BJ (cell line): ENCODE data around the gene SERTM1. TPM values are rescaled to one million over a fixed set of nuclear protein-coding genes. Genes with fewer than 3 reads are reported as not detected.

Source experiments
- CTCF ChIA-PET: fragments of 350-600 bp; formaldehyde crosslinking; extraction: SDS; loops from one replicate; lab custom pipeline; 2021; ENCODE audit warnings: antibody characterized with exemption, inconsistent platforms; lab: Yijun Ruan, JAX
- POLR2A ChIA-PET: fragments of 300-600 bp; sonication (Branson Sonifier 250); formaldehyde crosslinking; extraction: SDS; loops from one replicate; lab custom pipeline; 2021; ENCODE audit warnings: antibody characterized with exemption; lab: Charles Lee
- DNase-seq: peaks from one replicate; pipeline ENCODE4 v3.0.0-alpha.2; 2011; ENCODE audit warnings: low read depth
- H3K27me3 ChIP-seq: 2 replicates; pipeline ENCODE4 v1.6.0; 2011; ENCODE audit warnings: low read length; ENCODE audit not compliant: control insufficient read depth, insufficient read depth
- H3K36me3 ChIP-seq: 2 replicates; pipeline ENCODE4 v1.5.1; 2011; ENCODE audit warnings: low read length; ENCODE audit not compliant: control insufficient read depth, insufficient read depth
- H3K4me3 ChIP-seq: 2 replicates; pipeline ENCODE4 v1.5.1; 2011; ENCODE audit warnings: low read depth, mild to moderate bottlenecking, control low read depth, low read length
- CTCF ChIP-seq: IDR thresholded peaks from 2 replicates; pipeline ENCODE4 v1.5.1; 2011; ENCODE audit warnings: low read depth, mild to moderate bottlenecking, control low read depth, inconsistent platforms, low read length, moderate library complexity; ENCODE audit not compliant: insufficient read depth
- polyA plus RNA-seq: library from polyadenylated mRNA; depleted of rRNA; stranded (reverse); fragments of >200 nt; gene quantifications from 2 replicates; pipeline ENCODE4 v1.2.3, GENCODE V29; 2011

The SERTM1 gene
- polyA plus RNA-seq, 1 experiment = not detected

GRCh38 chr13:36717017-36717416, 43.2 kb downstream of the SERTM1 start:
- POLR2A ChIA-PET = no interaction called here
- CTCF ChIA-PET = interaction anchor here (1.1 to 2.4 kb wide), 3 partner anchors 13 to 263 kb away, joined by 3 to 8 read pairs (median 3); no protein-coding TSS in a partner anchor
- no peaks in the 10 kb centered on the region for H3K36me3 ChIP-seq

GRCh38 chr13:36717966-36718545, 44.2 kb downstream of the SERTM1 start:
- Histone ChIP-seq H3K36me3 (no peaks in the 10 kb centered on the region), H3K27me3 (no peaks in the 10 kb centered on the region; the same call in 1 of the 2 replicates), H3K4me3 (no peak overlapping the region)
- no peak for TF ChIP-seq CTCF
- no peak for DNase-seq
- POLR2A ChIA-PET = no interaction called here
- CTCF ChIA-PET = interaction anchor here (1.2 to 2.4 kb wide), 2 partner anchors 17 to 264 kb away, joined by 3 to 8 read pairs; no protein-coding TSS in a partner anchor

More at GRCh38 chr13:36717017-36717416, 43.2 kb downstream of the SERTM1 start:
- no peak for TF ChIP-seq CTCF
- Histone ChIP-seq H3K27me3 (no peaks in the 10 kb centered on the region; the same call in 1 of the 2 replicates), H3K4me3 (no peak overlapping the region)
- no peak for DNase-seq

GRCh38 chr13:36718686-36719085, 44.9 kb downstream of the SERTM1 start:
- no peak for DNase-seq
- ChIA-PET CTCF (interaction anchor here (2.4 kb wide), 1 partner anchor 17 kb away, joined by 8 read pairs; no protein-coding TSS in a partner anchor), POLR2A (no interaction called here)
- Histone ChIP-seq H3K4me3 (no peak overlapping the region), H3K36me3 (no peaks in the 10 kb centered on the region), H3K27me3 (no peaks in the 10 kb centered on the region; the same call in 1 of the 2 replicates)
- TF ChIP-seq CTCF = no peak

- no peaks in the 10 kb centered on the region; the same call in 1 of the 2 replicates for H3K27me3 ChIP-seq
- ChIA-PET CTCF (interaction anchor here (4.4 kb wide), 1 partner anchor 11 kb away, joined by 21 read pairs; no protein-coding TSS in a partner anchor), POLR2A (no interaction called here)
- H3K4me3 ChIP-seq = no peak overlapping the region
- no peak for DNase-seq
- H3K36me3 ChIP-seq = no peaks in the 10 kb centered on the region
- no peak for TF ChIP-seq CTCF
These were observed 50.3 kb downstream of the SERTM1 start for GRCh38 chr13:36724141-36724540.

- ChIA-PET CTCF (interaction anchor here (0.7 to 4.4 kb wide), 2 partner anchors 10 to 443 kb away, joined by 3 to 21 read pairs; no protein-coding TSS in a partner anchor), POLR2A (no interaction called here)
- Histone ChIP-seq H3K36me3 (no peaks in the 10 kb centered on the region), H3K27me3 (no peaks in the 10 kb centered on the region; the same call in 1 of the 2 replicates), H3K4me3 (no peak overlapping the region)
- DNase-seq = no peak
- no peak for TF ChIP-seq CTCF
These were observed 52.1 kb downstream of the SERTM1 start for GRCh38 chr13:36725936-36726335.
